GM21381 (cell line): ENCODE data around the gene FSCB.
"Not testable (repeated sequence)": the region's sequence is repeated elsewhere in the genome, so short reads cannot be mapped to it uniquely, and the experiment has no call there.

ENCODE experiments used
- ATAC-seq: cut with Tn5 transposase; IDR thresholded peaks from one replicate; pipeline ENCODE4 v1.9.1; 2021; ENCODE audit warnings: mild to moderate bottlenecking, moderate library complexity; ENCODE audit not compliant: unreplicated experiment

Gene FSCB, protein sequence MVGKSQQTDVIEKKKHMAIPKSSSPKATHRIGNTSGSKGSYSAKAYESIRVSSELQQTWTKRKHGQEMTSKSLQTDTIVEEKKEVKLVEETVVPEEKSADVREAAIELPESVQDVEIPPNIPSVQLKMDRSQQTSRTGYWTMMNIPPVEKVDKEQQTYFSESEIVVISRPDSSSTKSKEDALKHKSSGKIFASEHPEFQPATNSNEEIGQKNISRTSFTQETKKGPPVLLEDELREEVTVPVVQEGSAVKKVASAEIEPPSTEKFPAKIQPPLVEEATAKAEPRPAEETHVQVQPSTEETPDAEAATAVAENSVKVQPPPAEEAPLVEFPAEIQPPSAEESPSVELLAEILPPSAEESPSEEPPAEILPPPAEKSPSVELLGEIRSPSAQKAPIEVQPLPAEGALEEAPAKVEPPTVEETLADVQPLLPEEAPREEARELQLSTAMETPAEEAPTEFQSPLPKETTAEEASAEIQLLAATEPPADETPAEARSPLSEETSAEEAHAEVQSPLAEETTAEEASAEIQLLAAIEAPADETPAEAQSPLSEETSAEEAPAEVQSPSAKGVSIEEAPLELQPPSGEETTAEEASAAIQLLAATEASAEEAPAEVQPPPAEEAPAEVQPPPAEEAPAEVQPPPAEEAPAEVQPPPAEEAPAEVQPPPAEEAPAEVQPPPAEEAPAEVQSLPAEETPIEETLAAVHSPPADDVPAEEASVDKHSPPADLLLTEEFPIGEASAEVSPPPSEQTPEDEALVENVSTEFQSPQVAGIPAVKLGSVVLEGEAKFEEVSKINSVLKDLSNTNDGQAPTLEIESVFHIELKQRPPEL

DNA sequence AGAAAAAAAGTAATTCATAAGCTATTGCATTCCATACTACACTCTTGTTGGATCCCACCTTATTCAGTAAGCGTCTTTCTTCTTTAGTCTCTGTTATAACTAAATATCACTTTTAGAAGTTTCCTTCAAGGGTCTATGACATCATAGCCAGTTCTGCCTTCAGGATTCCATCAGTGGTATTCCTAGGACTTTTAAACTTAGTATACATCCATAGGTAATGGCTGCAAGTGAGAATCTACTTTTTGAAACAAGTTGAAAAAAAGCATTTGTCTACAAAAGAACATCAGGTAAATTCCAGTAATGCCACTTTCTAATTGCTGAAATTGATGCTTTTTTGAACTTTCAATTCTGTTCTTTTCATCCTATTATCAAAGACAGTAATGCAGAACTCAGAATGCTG is at the start of gene FSCB:
FSCB (minus strand) TSS at position 101 of the 400 bp plus-strand sequence. CDS start 296 bp downstream, outside the sequence.
- ATAC-seq: no peak

- ATAC-seq: no peak
These were observed 24.6 kb upstream of the FSCB start for GRCh38 chr14:44531658-44532057.

DNA sequence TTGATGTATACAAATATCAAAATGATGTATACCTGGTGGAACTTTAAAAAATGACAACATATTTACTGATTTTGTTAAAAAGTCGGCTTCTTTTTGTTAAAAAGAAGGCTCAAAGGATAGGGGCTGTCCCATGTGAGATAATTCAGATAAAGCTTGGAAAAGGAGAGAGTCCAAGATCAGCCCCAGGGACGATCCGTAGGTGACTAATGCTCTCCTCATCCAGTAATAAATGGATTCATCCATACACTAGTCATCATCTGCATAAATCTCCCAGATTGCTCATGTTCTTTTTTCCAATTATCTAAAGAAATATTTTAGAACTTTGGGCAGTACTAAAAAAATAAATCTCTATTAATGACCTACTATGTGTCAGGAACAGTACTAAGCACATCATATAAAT is 23.4 kb upstream of the FSCB start:
- ATAC-seq: no peak

GRCh38 chr14:44529026-44529425 is 21.9 kb upstream of the FSCB start:
- no peak for ATAC-seq

DNA sequence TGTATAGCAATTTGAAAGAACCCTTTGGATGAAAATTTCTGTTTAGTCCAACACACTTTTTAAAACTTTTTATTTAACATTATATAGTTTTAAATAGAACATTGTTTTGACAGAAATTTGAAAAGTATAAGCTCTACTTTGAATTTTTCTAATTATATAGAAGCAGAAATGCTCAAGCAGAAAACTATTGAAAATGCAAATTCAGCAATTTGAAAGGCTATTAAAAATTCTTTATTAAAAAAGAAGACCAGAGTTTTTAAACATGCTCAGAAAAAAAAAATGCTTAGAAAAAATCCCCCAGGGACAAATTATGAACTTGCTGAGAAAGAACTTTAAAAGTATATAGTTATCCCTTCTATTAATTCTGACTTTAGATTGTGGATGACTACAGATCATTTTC is 21.1 kb upstream of the FSCB start:
- ATAC-seq: no peak

DNA sequence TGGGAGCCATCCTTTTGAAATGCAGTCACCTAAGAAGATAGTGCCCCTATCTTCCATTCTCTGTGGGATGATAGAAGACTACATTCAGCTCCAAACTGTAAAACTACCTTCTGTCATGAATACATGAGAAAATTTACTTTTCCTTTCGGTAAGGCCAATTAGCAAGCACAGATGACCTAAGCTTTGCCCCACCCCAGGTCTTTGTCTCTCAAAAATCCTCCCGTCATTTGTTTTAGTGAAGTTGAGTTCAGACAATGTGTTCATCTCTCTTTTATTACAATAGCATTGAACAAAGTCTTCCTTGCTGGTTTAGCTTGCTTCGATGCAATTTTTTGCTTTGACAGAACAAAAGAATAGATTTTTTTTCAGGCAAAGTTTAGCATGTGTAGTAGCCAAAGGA is 18.2 kb upstream of the FSCB start:
- ATAC-seq: no peak

DNA sequence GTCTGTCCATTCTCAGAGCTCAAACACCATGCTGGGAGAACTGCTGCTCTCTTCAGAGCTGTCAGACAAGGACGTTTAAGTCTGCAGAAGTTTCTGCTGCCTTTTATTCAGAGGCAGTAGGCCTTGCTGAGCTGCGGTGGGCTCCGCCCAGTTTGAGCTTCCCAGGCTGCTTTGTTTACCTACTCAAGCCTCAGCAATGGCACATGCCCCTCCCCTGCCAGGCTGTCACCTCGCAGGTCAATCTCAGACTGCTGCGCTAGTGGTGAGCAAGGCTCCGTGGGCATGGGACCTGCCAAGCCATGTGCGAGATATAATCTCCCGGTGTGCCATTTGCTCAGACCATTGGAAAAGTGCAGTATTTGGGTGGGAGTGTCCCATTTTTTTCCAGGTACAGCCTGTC is 8.6 kb upstream of the FSCB start:
- ATAC-seq: not testable (repeated sequence)

GRCh38 chr14:44508834-44509233 is 1.8 kb upstream of the FSCB start:
- no peak for ATAC-seq

GRCh38 chr14:44505588-44505987 is 1.5 kb downstream of the FSCB start:
- no peak for ATAC-seq

DNA sequence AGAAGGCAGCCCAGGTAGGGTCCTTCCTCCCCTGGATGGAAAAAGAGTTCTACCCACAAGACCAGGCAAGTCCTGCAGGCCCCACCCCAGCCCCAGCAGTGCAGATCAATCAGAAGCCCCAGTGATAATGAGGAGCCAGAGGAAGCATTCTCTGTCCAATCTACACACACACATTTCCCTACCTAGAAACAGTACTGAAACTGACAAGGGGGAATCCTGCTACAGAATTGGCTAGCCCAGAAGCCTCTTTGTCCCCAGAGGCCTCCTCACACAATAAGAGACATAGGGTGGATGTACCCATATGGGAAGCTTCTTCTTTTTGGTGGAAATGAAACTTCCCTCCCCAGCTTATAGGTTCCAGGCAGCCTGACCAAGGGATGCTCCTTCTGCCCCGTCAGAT is 9.9 kb downstream of the FSCB start:
- ATAC-seq: no peak

GRCh38 chr14:44494137-44494536 is 12.9 kb downstream of the FSCB start:
- no peak for ATAC-seq

DNA sequence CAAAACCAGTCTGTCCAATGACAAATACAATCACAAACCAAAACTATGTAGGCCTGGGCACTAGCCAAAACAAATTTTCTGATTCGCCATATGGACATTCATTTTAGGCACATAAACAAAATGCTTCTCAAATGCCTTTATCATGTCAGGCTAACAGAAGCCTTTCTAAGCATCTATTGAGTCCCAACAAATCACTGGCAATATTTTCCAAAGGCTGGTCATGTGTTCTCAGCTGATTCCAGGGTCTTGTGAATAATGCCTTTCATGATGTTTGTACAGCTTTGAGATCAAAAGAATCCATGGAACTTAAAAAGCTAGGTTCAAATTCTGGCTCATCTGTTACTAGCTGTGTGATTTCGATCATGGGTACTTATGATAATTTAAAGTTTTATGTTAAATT is 16.1 kb downstream of the FSCB start:
- ATAC-seq: no peak

DNA sequence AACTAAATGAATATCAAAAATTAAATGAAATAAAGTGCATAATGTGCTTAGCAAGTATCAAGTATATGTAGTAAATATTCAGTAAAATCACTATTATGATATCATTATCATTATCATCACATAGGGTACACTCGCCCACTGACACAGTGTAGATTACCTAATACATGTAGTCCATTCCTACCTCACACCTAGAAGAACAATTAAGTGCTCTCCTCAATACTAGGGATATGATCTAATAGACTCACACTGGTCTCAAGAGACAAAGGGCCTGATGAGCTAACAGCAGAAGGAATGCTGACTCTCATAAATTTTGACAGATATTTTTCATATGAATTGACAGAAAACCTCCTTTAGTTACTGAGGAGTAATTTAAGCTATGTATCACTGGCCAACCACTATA is 29.1 kb downstream of the FSCB start:
- ATAC-seq: no peak

DNA sequence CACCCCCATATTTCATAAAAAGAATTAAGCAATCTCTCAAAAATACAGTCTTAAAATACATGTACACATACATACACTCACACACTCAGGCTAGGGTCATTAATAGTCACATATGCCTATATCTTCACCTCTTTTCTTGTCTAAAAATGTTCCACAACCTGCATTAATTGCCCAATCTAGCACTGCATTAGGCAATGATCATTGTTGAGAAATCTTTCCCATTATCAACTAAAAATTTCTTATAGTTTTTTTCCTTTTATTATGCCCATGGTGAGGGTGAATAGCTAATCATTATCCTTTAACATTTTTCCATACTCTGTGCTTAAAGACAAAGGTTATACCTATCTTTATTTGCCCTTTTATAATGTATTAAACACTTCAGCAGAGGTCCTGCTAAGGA is 38.3 kb downstream of the FSCB start:
- ATAC-seq: no peak

- ATAC-seq: no peak
These were observed 43.6 kb downstream of the FSCB start for GRCh38 chr14:44463356-44464004.

- no peak for ATAC-seq
These were observed 44.7 kb downstream of the FSCB start for GRCh38 chr14:44462381-44462780.

DNA sequence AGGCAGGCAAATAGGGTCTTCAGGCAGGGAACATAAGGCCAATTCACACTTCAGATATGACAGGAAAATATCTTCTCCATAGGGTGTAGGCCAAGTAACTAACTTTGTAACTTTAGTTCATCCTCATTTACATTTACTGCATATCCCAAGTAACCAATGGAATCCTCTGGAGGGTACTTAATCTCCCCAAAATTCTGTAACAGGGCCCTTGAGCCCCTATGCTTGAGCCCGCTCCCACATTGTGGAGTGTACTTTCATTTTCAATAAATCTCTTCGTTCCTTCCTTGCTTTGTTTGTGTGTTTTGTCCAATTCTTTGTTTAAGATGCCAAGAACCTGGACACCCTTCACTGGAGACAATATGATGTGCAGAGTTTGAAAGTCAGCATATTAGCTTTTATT is 45.3 kb downstream of the FSCB start:
- ATAC-seq: no peak
